Pons (tissue), 1 donor: ENCODE measurements around the gene PDCD11.
"Not testable (repeated sequence)": the region's sequence is repeated elsewhere in the genome, so short reads cannot be mapped to it uniquely, and the experiment has no call there.

ENCODE experiments used
- DNase-seq: peaks from one replicate; pipeline ENCODE4 v3.0.0-alpha.2; 2016; ENCODE audit warnings: low spot score

The PDCD11 gene

GRCh38 chr10:103472005-103472404 is 75.6 kb downstream of the PDCD11 start:
- DNase-seq: no peak

- no peak for DNase-seq
These were observed 76.8 kb downstream of the PDCD11 start for GRCh38 chr10:103473261-103473671.

- DNase-seq: no peak
These were observed 77.7 kb downstream of the PDCD11 start for GRCh38 chr10:103474077-103474476.

GRCh38 chr10:103475437-103475836 is 79.0 kb downstream of the PDCD11 start:
- DNase-seq: no peak

GRCh38 chr10:103476046-103476768 is 79.8 kb downstream of the PDCD11 start:
- no peak for DNase-seq

GRCh38 chr10:103478671-103479070 is 82.2 kb downstream of the PDCD11 start:
- no peak for DNase-seq

GRCh38 chr10:103479135-103479534 is 82.7 kb downstream of the PDCD11 start, which contains the start of gene CALHM3:
CALHM3 (minus strand) TSS chr10:103479240; CDS start chr10:103479032, 208 bp downstream.
- no peak for DNase-seq

- DNase-seq: no peak
These were observed 84.1 kb downstream of the PDCD11 start for GRCh38 chr10:103480521-103480920.

- DNase-seq: peak; percentile 67
These were observed 85.6 kb downstream of the PDCD11 start for GRCh38 chr10:103481974-103482531.

- DNase-seq: not testable (repeated sequence)
These were observed 90.4 kb downstream of the PDCD11 start for GRCh38 chr10:103486635-103487409.

- DNase-seq: no peak
These were observed 90.9 kb downstream of the PDCD11 start for GRCh38 chr10:103487410-103487708.

GRCh38 chr10:103490986-103491314 is 94.5 kb downstream of the PDCD11 start:
- DNase-seq: no peak

GRCh38 chr10:103491729-103492364 is 95.4 kb downstream of the PDCD11 start:
- no peak for DNase-seq

- no peak for DNase-seq
These were observed 96.3 kb downstream of the PDCD11 start for GRCh38 chr10:103492655-103493261.

- DNase-seq: peak; percentile 8
These were observed 97.0 kb downstream of the PDCD11 start, which contains the start of gene NEURL1 for GRCh38 chr10:103493362-103493915. NEURL1 (plus strand) TSS chr10:103493705; CDS start chr10:103494388, 683 bp downstream.

- DNase-seq: no peak
These were observed 97.8 kb downstream of the PDCD11 start for GRCh38 chr10:103493916-103494877.

- DNase-seq: no peak
These were observed 98.9 kb downstream of the PDCD11 start for GRCh38 chr10:103495321-103495720.
